ENCODE measurements around the gene NHSL2.

GRCh38 chrX:71999535-71999934 is 88.9 kb downstream of the NHSL2 start:
- TF ChIP-seq CTCF (conservative IDR thresholded peaks at IDR 0.05; ENCODE audit: low read depth in 2 of 2) (no peak), CREB1 (CRISPR knock-in tag; IDR thresholded peaks at IDR 0.05; ENCODE audit: low read depth) (no peak), POLR2AphosphoS5 (IDR thresholded peaks at IDR 0.05; ENCODE audit: low read depth) (no peak)

Data from GM23338 (cell line).